NCI-H1694 (cell line): ENCODE measurements around the gene ING1.
"Not testable (repeated sequence)": the region's sequence is repeated elsewhere in the genome, so short reads cannot be mapped to it uniquely, and the experiment has no call there.

Experiments used
- DNase-seq: peaks from one replicate; lab custom pipeline; 2025; lab: John Stamatoyannopoulos, UW

The ING1 gene

GRCh38 chr13:110715395-110716246 is 2.1 kb downstream of the ING1 start:
- DNase-seq = peak; percentile 99

GRCh38 chr13:110716247-110716515 is 2.7 kb downstream of the ING1 start:
- DNase-seq = no peak

- no peak for DNase-seq
Observed at GRCh38 chr13:110719036-110719710, 5.7 kb downstream of the ING1 start.

- DNase-seq = no peak
Observed at GRCh38 chr13:110722971-110723370, 9.5 kb downstream of the ING1 start.

GRCh38 chr13:110723598-110723997 is 10.1 kb downstream of the ING1 start:
- no peak for DNase-seq

GRCh38 chr13:110726153-110726552 is 12.7 kb downstream of the ING1 start:
- DNase-seq = not testable (repeated sequence)

- no peak for DNase-seq
Observed at GRCh38 chr13:110726726-110727125, 13.2 kb downstream of the ING1 start.

GRCh38 chr13:110731072-110731471 is 17.6 kb downstream of the ING1 start:
- no peak for DNase-seq

GRCh38 chr13:110734561-110734960 is 21.1 kb downstream of the ING1 start:
- no peak for DNase-seq

GRCh38 chr13:110737555-110737954 is 24.1 kb downstream of the ING1 start:
- DNase-seq = no peak

GRCh38 chr13:110743687-110744086 is 30.2 kb downstream of the ING1 start:
- no peak for DNase-seq

- DNase-seq = no peak
Observed at GRCh38 chr13:110746438-110746837, 32.9 kb downstream of the ING1 start.

GRCh38 chr13:110748271-110748670 is 34.8 kb downstream of the ING1 start:
- DNase-seq = no peak

- DNase-seq = no peak
Observed at GRCh38 chr13:110756219-110756631, 42.7 kb downstream of the ING1 start.

- DNase-seq = no peak
Observed at GRCh38 chr13:110757296-110757695, 43.8 kb downstream of the ING1 start.

GRCh38 chr13:110758195-110758805 is 44.8 kb downstream of the ING1 start:
- no peak for DNase-seq

- no peak for DNase-seq
Observed at GRCh38 chr13:110759710-110760109, 46.2 kb downstream of the ING1 start.

- no peak for DNase-seq
Observed at GRCh38 chr13:110760611-110761010, 47.1 kb downstream of the ING1 start.

- DNase-seq = no peak
Observed at GRCh38 chr13:110766671-110767430, 53.4 kb downstream of the ING1 start.

- DNase-seq = no peak
Observed at GRCh38 chr13:110767476-110767875, 54.0 kb downstream of the ING1 start.

GRCh38 chr13:110769097-110769496 is 55.6 kb downstream of the ING1 start:
- DNase-seq = no peak

- DNase-seq = no peak
Observed at GRCh38 chr13:110770678-110771077, 57.2 kb downstream of the ING1 start.
